Endothelial cell of hepatic sinusoid (primary cell): ENCODE results near the gene SH3RF1.
"Not testable (repeated sequence)": the region's sequence is repeated elsewhere in the genome, so short reads cannot be mapped to it uniquely, and the experiment has no call there.

Source experiments
- in situ Hi-C: cut with HindIII; loops from 2 replicates; pipeline ENCODE4 v1.10.0; 2017; ENCODE audit warnings: low sequenced_read_pairs

Gene SH3RF1

GRCh38 chr4:169278624-169279023 lies 7.9 kb upstream of the SH3RF1 start:
- in situ Hi-C loops, result no loop called here

- in situ Hi-C loops, result not testable (repeated sequence)
These were observed 7.1 kb upstream of the SH3RF1 start for GRCh38 chr4:169277838-169278237.

DNA sequence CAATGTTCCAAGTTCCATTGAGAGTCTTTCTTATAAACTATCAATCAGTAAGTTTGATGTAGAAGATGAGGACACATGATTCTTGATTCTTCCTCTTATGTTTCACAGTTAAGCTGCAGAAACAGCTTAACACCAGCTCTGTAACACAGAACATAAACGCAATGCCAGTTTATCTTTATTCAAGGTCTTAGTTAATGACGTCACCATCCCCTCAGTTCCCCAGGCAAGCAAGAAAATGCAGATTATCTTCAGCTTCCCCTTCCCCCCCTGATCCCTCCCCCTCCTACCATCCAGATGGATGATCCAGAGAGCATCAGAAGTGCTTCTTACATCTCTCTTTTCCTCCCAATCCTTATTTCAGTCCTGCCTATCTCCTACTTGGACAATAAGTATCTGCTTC lies 4.4 kb upstream of the SH3RF1 start:
- in situ Hi-C loops, result no loop called here

DNA sequence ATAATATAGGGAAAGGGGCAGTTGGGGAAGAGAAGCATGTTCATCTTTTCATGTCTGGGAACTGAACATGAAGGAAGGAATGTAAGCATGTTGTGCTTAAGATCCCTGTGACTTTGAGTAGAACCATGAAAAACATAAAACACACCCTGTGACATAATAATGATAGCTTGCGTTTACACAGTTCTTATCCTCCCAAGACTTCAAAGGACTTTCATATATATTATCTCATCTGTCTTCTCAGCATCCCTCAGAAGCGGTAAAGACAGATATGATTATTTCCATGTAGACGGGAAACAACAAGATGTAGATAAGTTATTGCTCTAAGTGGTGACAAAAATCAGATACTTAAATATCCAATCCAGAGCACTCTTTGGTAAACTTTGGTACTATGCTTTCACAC lies 3.3 kb upstream of the SH3RF1 start:
- in situ Hi-C loops, result no loop called here

GRCh38 chr4:169272265-169272886 lies 1.6 kb upstream of the SH3RF1 start:
- in situ Hi-C loops, result no loop called here

DNA sequence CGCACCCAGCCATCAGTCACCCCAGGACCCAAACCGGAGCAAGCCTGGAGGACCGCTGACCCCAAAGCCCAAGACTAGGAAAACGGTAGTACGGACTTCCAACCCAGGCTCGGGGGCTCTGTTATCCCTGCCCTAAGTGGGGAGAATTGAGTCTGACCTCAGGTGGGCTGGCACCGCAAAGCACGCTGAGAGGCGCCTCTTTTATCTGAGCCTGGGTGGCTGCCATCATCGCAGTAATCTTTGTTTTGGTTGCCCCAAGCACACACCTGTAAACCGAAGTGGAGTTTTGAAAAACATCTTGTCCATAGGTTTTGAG lies 894 bp upstream of the SH3RF1 start:
- in situ Hi-C loops, result no loop called here

DNA sequence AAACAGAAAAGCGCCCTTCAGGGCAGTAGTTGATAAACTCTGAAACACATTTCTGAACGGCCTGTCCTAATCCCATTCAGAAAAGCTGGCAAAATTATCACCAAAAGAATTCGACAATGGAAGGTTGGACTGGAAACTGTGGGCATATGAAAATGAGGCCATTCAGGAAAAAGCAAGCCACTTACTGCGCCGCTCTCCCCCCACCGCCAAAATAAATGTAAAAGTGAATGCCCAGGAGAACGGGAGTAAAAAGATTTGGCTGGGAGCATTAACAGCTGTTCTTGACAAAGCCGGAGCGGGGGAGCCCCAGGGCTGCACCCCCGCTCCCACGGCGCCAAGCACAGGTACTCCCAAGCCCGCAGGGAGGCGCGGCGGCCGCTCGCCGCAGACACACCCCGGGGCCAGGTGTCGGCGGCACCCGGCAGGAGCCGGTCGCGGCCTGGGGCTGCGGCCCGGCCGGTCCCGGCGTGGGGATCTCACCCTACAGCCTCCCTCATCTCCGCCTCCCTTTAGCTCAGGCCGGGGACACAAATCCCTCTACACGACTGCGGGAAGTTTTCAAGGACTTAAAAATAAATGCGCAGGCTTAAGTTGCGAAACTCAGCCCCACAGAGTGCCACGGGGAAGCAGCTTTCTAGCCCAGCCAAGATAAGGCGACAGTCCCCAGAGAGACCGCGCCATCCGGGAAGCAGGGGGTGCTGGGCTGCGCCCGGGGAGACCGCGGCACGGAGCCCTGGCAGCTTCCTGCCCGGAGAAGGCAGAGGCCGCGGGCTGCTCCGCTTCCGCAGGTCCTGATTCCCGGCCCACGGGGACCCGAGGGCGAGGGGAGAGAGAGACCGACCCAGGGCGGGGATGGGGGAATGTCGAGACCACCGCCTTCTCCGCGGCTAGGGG lies 593 bp downstream of the SH3RF1 start:
- in situ Hi-C loops, result no loop called here

- in situ Hi-C loops, result no loop called here
These were observed 1.6 kb downstream of the SH3RF1 start for GRCh38 chr4:169268951-169269760.

DNA sequence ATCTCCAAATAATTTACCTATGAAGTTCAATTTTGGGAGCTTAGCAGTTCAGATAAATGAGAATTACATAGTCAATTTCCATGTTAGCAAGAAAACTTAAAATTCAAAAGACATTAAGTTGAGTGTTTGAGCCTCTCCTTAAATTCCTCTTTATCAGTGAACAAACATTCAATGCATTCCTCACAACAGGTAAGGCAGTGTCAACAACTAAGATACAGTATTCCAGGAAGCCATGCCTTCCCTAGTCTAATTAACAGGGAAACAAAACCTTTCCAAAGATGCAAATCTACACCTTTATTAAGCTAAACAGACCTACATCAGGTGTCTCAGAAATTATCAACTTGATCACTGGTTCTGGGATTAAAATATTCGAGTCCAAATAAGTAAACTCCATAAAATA lies 3.7 kb downstream of the SH3RF1 start:
- in situ Hi-C loops, result no loop called here

DNA sequence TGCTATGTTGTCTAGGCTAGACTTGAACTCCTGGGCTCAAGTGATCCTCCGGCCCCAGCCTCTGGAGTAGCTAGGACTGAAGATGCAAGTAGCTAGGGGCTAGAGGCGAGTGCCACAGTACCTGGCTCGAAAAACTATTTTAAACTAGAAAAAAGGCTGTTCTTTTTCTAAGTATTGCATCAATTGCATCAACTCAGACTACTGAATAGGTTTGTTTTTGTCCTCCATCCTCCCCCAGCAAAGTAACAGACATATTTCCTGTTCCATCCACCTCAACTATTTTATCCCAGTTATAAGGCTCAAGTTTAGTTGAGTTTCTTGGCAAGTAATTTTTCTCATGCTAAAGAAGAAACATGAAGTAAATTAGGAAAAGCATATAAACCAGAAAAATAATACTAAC lies 4.1 kb downstream of the SH3RF1 start:
- in situ Hi-C loops, result no loop called here

GRCh38 chr4:169266081-169266480 lies 4.7 kb downstream of the SH3RF1 start:
- in situ Hi-C loops, result no loop called here

DNA sequence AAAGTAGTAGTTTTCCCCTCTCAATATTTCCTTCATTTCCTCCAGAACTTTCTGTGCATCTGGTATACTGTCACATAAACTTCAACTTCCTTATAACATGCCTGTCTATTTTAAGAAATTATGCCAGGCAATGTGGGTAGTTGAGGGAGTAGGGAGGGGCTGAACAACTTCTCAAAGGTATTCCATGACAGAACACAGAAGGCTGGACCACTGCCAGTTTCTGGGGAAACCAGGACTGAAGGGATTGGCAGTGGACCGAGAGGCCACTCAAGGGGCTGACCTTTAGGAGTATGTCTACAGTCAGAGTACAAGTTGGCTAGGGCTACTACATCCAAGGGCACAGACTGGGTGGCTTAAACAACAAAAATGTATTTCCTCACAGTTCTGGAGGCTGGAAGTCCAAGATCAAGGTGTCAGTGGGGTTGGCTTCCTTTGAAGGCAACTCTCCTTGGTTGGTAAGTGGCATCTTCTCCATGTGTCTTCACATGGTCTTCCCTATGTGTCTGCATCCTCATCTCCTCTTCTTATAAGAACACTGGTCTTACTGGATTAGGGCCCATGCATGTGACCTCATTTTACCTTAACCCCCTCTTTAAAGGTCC lies 6.9 kb downstream of the SH3RF1 start:
- in situ Hi-C loops, result no loop called here

DNA sequence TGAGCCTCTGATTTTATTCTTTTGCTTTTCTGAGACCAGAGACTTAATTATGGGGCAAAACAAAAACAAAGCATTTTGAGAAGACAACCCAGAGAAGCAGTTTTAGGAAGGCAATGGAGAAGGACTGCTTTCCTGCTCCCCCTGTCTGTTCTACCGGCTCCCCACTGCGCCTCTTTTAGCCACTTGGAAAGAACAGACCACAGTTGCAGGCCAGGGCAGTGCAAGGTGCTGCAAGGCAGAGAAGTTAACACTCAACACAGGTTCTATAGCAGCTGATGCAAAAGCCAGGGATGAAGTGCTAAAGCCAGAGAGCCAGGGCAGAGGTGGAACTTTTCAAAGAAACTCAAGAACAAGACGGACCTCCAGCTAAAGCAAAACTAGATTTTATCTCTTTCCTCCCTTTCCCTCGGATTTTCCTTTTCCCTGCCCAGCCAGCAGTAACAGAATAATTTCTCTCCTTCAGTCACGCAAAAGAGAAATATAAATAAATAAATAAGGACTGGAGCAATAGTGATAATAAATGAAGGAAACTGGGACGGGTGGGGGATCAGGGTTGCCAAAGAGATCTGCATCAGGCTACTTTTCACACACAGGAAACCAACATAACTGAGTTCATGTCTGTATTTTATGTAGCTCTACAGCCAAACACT lies 10.4 kb downstream of the SH3RF1 start:
- in situ Hi-C loops, result no loop called here

DNA sequence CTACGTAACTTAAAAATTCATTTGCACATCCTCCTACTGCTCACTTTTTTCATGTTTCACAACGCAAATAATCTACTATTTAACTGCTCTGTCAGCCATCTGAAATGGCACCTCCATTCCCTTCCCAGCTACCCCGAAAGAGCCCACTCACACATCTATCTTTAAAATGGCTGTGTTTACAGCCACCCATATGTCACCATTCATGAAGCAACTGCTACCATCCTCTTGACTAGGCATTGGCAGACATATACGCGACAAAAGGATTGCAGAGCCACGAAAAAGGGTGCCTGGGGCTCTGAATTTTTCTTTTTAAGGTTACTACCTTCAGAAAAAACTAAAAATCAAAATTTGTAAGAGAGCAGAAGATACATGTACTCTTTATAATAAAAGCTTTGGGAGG lies 11.5 kb downstream of the SH3RF1 start:
- in situ Hi-C loops, result no loop called here

DNA sequence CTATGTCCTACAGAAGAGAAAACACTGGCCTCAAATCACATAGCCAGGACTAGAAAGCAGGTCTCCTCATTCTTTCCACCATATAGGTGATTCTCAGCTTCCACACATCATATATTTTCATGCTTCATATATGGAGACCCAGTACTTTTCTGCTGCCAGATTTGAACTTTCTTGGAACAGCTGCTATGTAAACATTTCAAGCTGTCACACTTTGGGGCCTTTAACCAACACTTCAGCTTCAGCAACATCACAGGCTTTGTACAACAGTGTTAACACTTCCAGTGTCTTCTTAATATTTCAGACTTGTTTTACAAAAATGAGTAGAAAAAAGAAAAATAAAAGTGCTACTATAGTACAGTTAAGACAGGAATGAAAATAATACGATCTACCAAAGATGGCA lies 12.6 kb downstream of the SH3RF1 start:
- in situ Hi-C loops, result no loop called here

DNA sequence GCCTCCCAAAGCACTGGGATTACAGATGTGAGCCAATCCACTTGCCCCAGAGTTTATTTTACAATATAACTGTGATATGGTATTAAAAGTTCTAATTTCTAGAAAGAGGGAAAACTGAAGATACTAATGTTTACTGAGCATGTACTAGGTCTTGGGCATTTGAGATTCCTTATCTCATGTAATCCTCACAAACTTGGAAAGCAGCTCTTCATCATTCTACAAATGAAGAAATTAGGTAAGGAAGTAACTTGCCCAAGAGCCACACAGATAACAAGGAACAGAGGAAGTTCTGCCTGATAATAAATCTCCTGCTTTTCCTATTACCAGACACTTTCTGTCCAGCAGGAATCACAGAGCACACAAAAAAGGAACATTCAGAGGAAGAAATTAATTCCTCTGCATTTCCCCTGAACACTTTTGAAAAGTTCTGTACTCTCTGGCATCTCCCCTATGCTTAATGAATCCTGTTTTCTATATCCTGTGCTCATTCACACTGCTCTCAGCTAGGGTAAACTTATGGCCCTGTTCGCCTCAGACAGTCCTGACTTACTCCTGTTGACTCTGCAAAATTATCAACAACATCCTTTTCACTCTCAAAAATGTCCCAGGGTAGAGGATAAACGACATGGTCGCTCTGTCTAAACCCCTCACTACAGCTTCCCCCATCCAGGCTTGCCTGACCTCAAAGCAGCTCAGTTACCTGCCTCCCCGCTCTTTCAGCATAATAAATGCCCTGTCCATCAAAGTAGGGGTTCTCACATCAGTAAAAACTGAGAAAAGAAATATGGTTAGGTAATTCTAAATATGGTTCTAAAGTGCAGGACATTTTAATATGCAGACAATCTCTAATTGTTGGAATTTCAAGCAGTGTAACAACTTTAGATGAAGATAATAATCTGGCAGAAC lies 13.6 kb downstream of the SH3RF1 start:
- in situ Hi-C loops, result no loop called here

- in situ Hi-C loops, result no loop called here
These were observed 14.6 kb downstream of the SH3RF1 start for GRCh38 chr4:169256101-169256612.

GRCh38 chr4:169254546-169254983 lies 16.2 kb downstream of the SH3RF1 start:
- in situ Hi-C loops, result no loop called here

- in situ Hi-C loops, result no loop called here
These were observed 16.9 kb downstream of the SH3RF1 start for GRCh38 chr4:169253904-169254303.
